ENCODE data around the gene SLC39A7. TPM values are rescaled to one million over a fixed set of nuclear protein-coding genes. Genes with fewer than 3 reads are reported as not detected.
A peak's percentile ranks its signal among the peaks of the same experiment; 100 is the strongest.

SLC39A7 gene
- total and polyA plus RNA-seq, 2 experiments from 2014 or later, result 26.9 to 126 TPM

- no peak overlapping the region for H2AFZ ChIP-seq
- no peaks in the 10 kb centered on the region for H3F3A ChIP-seq (ENCODE audit: insufficient read depth)
- H3K27ac ChIP-seq, result no peak overlapping the region
- H3K27me3 ChIP-seq (replicated peaks; ENCODE audit: insufficient read depth), result no peaks in the 10 kb centered on the region
- H3K9ac ChIP-seq, result no peak overlapping the region
- no peak for DNase-seq
- no peaks in the 10 kb centered on the region for H3K36me3 ChIP-seq (ENCODE audit: low read depth)
- 63 to 70% methylated on average over 6 to 7 of the region's 7 CpGs for WGBS, 2 experiments (ENCODE audit: low coverage in 1 of 2, low lambda C conversion rate in 2 of 2, missing lambda C conversion rate in 2 of 2)
- TF ChIP-seq EZH2phosphoT487 (IDR thresholded peaks at IDR 0.05; ENCODE audit: insufficient read depth, low read depth), result no peak
- no peak for TF ChIP-seq EZH2 (IDR thresholded peaks at IDR 0.05; ENCODE audit: insufficient read depth, poor library complexity, severe bottlenecking)
- H3K4me1 ChIP-seq (ENCODE audit: insufficient read depth), result no peaks in the 10 kb centered on the region
- no peaks in the 10 kb centered on the region for H3K9me3 ChIP-seq (ENCODE audit: low read depth)
- no peaks in the 10 kb centered on the region for H3K79me2 ChIP-seq (ENCODE audit: insufficient read depth)
- no peak overlapping the region for H3K4me3 ChIP-seq
- no peak overlapping the region for H3K4me2 ChIP-seq (ENCODE audit: unreplicated experiment)
- no peaks in the 10 kb centered on the region for H4K20me1 ChIP-seq (ENCODE audit: insufficient read depth)
- H3K9me2 ChIP-seq (ENCODE audit: insufficient read depth), result no peaks in the 10 kb centered on the region
- in situ Hi-C loops (cut with MboI), result no loop called here
Measured at GRCh38 chr6:33181141-33181540, 19.5 kb upstream of the SLC39A7 start.

- in situ Hi-C loops (cut with MboI), result no loop called here
- WGBS, 2 experiments (ENCODE audit: low coverage in 1 of 2, low lambda C conversion rate in 2 of 2, missing lambda C conversion rate in 2 of 2), result 95 to 96% methylated on average over 5 of the region's 5 CpGs
Measured at GRCh38 chr6:33183071-33183683, 17.5 kb upstream of the SLC39A7 start.

GRCh38 chr6:33185190-33185589 is 15.5 kb upstream of the SLC39A7 start:
- Histone ChIP-seq H3K4me1 (ENCODE audit: insufficient read depth) (no peaks in the 10 kb centered on the region), H3K27ac (no peak overlapping the region), H3F3A (ENCODE audit: insufficient read depth) (no peaks in the 10 kb centered on the region), H3K9ac (no peak overlapping the region), H3K27me3 (replicated peaks; ENCODE audit: insufficient read depth) (no peaks in the 10 kb centered on the region), H3K79me2 (ENCODE audit: insufficient read depth) (no peaks in the 10 kb centered on the region), H3K36me3 (ENCODE audit: low read depth) (no peaks in the 10 kb centered on the region), H3K4me2 (ENCODE audit: unreplicated experiment) (no peak overlapping the region), H3K4me3 (no peak overlapping the region), H3K9me3 (ENCODE audit: low read depth) (no peaks in the 10 kb centered on the region), H3K9me2 (ENCODE audit: insufficient read depth) (no peaks in the 10 kb centered on the region), H2AFZ (no peak overlapping the region), H4K20me1 (ENCODE audit: insufficient read depth) (no peaks in the 10 kb centered on the region)
- WGBS, 2 experiments (ENCODE audit: low coverage in 1 of 2, low lambda C conversion rate in 2 of 2, missing lambda C conversion rate in 2 of 2), result 64 to 71% methylated on average over 8 to 9 of the region's 9 CpGs
- no peak for DNase-seq
- TF ChIP-seq EZH2phosphoT487 (IDR thresholded peaks at IDR 0.05; ENCODE audit: insufficient read depth, low read depth) (no peak), EZH2 (IDR thresholded peaks at IDR 0.05; ENCODE audit: insufficient read depth, poor library complexity, severe bottlenecking) (no peak)
- in situ Hi-C loops (cut with MboI), result no loop called here

More at GRCh38 chr6:33183071-33183683, 17.5 kb upstream of the SLC39A7 start:
- Histone ChIP-seq H3K4me3 (no peak overlapping the region), H3F3A (ENCODE audit: insufficient read depth) (no peaks in the 10 kb centered on the region), H3K9me3 (ENCODE audit: low read depth) (no peaks in the 10 kb centered on the region), H3K4me1 (ENCODE audit: insufficient read depth) (no peaks in the 10 kb centered on the region), H3K9me2 (ENCODE audit: insufficient read depth) (no peaks in the 10 kb centered on the region), H3K27me3 (replicated peaks; ENCODE audit: insufficient read depth) (no peaks in the 10 kb centered on the region), H3K9ac (no peak overlapping the region), H3K79me2 (ENCODE audit: insufficient read depth) (no peaks in the 10 kb centered on the region), H3K36me3 (ENCODE audit: low read depth) (no peaks in the 10 kb centered on the region), H3K4me2 (ENCODE audit: unreplicated experiment) (no peak overlapping the region), H2AFZ (peak overlapping the region; percentile 74), H4K20me1 (ENCODE audit: insufficient read depth) (no peaks in the 10 kb centered on the region), H3K27ac (no peak overlapping the region)
- no peak for DNase-seq
- no peak for TF ChIP-seq EZH2phosphoT487 (IDR thresholded peaks at IDR 0.05; ENCODE audit: insufficient read depth, low read depth)
- TF ChIP-seq EZH2 (IDR thresholded peaks at IDR 0.05; ENCODE audit: insufficient read depth, poor library complexity, severe bottlenecking), result no peak

- Histone ChIP-seq H3K27me3 (replicated peaks; ENCODE audit: insufficient read depth) (0 out of 2 replicates have a peak, but pooled peaks cover under 1% of the 10 kb centered on the region), H3K4me3 (no peak overlapping the region), H3K4me2 (ENCODE audit: unreplicated experiment) (no peak overlapping the region), H3K9me3 (ENCODE audit: low read depth) (no peaks in the 10 kb centered on the region), H3F3A (ENCODE audit: insufficient read depth) (no peaks in the 10 kb centered on the region), H3K4me1 (ENCODE audit: insufficient read depth) (no peaks in the 10 kb centered on the region), H3K27ac (no peak overlapping the region), H3K9me2 (ENCODE audit: insufficient read depth) (no peaks in the 10 kb centered on the region), H3K79me2 (ENCODE audit: insufficient read depth) (no peaks in the 10 kb centered on the region), H4K20me1 (ENCODE audit: insufficient read depth) (no peaks in the 10 kb centered on the region), H2AFZ (no peak overlapping the region), H3K36me3 (ENCODE audit: low read depth) (no peaks in the 10 kb centered on the region), H3K9ac (no peak overlapping the region)
- no peak for DNase-seq
- in situ Hi-C loops (cut with MboI), result no loop called here
- WGBS, 2 experiments (ENCODE audit: low coverage in 1 of 2, low lambda C conversion rate in 2 of 2, missing lambda C conversion rate in 2 of 2), result 69% methylated on average over 4 of the region's 4 CpGs; no CpG with 5 or more reads in 1 of the 2 experiments
- TF ChIP-seq EZH2phosphoT487 (IDR thresholded peaks at IDR 0.05; ENCODE audit: insufficient read depth, low read depth), result no peak
- no peak for TF ChIP-seq EZH2 (IDR thresholded peaks at IDR 0.05; ENCODE audit: insufficient read depth, poor library complexity, severe bottlenecking)
Measured at GRCh38 chr6:33185654-33186187, 14.9 kb upstream of the SLC39A7 start.
